ENCODE data around the gene E2F4.

Gene E2F4

GRCh38 chr16:67182288-67182687 lies 9.7 kb upstream of the E2F4 start:
- TF ChIP-seq CTCF (IDR thresholded peaks at IDR 0.05; ENCODE audit: low read depth, low read length) = no peak
- DNase-seq (ENCODE audit: low read depth, low spot score) = no peak
- no peak overlapping the region for H3K4me3 ChIP-seq (ENCODE audit: low read depth, low read length)
- in situ Hi-C loops (cut with HindIII; ENCODE audit: low sequenced_read_pairs) = no loop called here

GRCh38 chr16:67183284-67183626 lies 8.7 kb upstream of the E2F4 start:
- DNase-seq (ENCODE audit: low read depth, low spot score) = no peak
- TF ChIP-seq CTCF (IDR thresholded peaks at IDR 0.05; ENCODE audit: low read depth, low read length) = no peak
- in situ Hi-C loops (cut with HindIII; ENCODE audit: low sequenced_read_pairs) = no loop called here
- H3K4me3 ChIP-seq (ENCODE audit: low read depth, low read length) = peak overlapping the region; percentile 63

GRCh38 chr16:67183627-67184452 lies 8.1 kb upstream of the E2F4 start, which contains the start of gene MATCAP1:
TSS of gene MATCAP1 (minus strand) at chr16:67183963. CDS start at chr16:67180610, 3,353 bp downstream.
- in situ Hi-C loops (cut with HindIII; ENCODE audit: low sequenced_read_pairs) = no loop called here
- TF ChIP-seq CTCF (IDR thresholded peaks at IDR 0.05; ENCODE audit: low read depth, low read length) = no peak
- peak within 1 kb of the TSS; percentile 63 for H3K4me3 ChIP-seq (ENCODE audit: low read depth, low read length)
- peak; percentile 98 for DNase-seq (ENCODE audit: low read depth, low spot score)

GRCh38 chr16:67184453-67184994 lies 7.4 kb upstream of the E2F4 start:
- in situ Hi-C loops (cut with HindIII; ENCODE audit: low sequenced_read_pairs) = no loop called here
- peak overlapping the region; percentile 63 for H3K4me3 ChIP-seq (ENCODE audit: low read depth, low read length)
- no peak for TF ChIP-seq CTCF (IDR thresholded peaks at IDR 0.05; ENCODE audit: low read depth, low read length)
- DNase-seq (ENCODE audit: low read depth, low spot score) = no peak

GRCh38 chr16:67184995-67185650 lies 6.8 kb upstream of the E2F4 start:
- in situ Hi-C loops (cut with HindIII; ENCODE audit: low sequenced_read_pairs) = no loop called here
- no peak overlapping the region for H3K4me3 ChIP-seq (ENCODE audit: low read depth, low read length)
- TF ChIP-seq CTCF (IDR thresholded peaks at IDR 0.05; ENCODE audit: low read depth, low read length) = peak; percentile 88
- DNase-seq (ENCODE audit: low read depth, low spot score) = peak; percentile 89

GRCh38 chr16:67185651-67186134 lies 6.3 kb upstream of the E2F4 start:
- DNase-seq (ENCODE audit: low read depth, low spot score) = no peak
- TF ChIP-seq CTCF (IDR thresholded peaks at IDR 0.05; ENCODE audit: low read depth, low read length) = no peak
- H3K4me3 ChIP-seq (ENCODE audit: low read depth, low read length) = no peak overlapping the region
- in situ Hi-C loops (cut with HindIII; ENCODE audit: low sequenced_read_pairs) = no loop called here

Data from astrocyte of the spinal cord (primary cell).